HL-60/S4 treated with retinoic acid at 250 ng/mL for 4 days and 3 days (cell line): ENCODE measurements around the gene ANKRD11.
"Not testable (repeated sequence)": the region's sequence is repeated elsewhere in the genome, so short reads cannot be mapped to it uniquely, and the experiment has no call there.

Experiments used
- in situ Hi-C: fragments of 300-500 bp; cut with MboI; formaldehyde crosslinking; loops from 2 replicates; pipeline ENCODE4 v1.7.0; 2022; ENCODE audit warnings: low sequenced_read_pairs

ANKRD11 gene

GRCh38 chr16:89369266-89369895 is 121.0 kb downstream of the ANKRD11 start:
- in situ Hi-C loops, result no loop called here

DNA sequence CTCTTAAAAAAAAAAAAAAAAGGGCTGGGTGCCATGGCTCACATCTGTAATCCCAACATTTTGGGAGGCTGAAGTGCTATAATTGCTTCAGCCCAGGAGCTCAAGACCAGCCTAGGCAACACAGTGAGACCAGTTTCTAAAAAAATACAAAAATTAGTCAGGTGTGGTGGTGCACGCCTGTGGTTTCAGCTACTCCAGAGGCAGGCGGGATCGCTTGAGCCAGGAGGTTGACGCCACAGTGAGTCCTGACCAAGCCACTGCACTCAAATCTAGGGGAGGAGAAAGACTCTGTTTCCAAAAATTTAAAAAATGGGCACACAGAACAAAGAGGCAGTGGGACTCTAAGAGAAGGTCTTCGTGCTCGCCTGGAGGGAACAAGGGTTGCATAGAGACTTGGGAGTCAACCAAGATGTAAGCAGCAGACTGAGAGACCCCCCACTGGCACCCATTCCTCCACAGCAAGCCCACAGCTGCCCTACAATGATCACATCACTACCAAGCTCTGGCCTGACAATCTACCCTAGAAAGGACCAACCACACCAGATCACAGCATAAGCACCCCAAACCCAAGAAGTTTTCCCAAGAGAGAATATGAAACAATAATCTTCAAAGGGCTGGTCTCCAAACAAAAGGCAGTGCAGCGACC is 121.6 kb downstream of the ANKRD11 start:
- in situ Hi-C loops, result no loop called here

GRCh38 chr16:89367538-89367915 is 122.8 kb downstream of the ANKRD11 start:
- in situ Hi-C loops, result no loop called here

DNA sequence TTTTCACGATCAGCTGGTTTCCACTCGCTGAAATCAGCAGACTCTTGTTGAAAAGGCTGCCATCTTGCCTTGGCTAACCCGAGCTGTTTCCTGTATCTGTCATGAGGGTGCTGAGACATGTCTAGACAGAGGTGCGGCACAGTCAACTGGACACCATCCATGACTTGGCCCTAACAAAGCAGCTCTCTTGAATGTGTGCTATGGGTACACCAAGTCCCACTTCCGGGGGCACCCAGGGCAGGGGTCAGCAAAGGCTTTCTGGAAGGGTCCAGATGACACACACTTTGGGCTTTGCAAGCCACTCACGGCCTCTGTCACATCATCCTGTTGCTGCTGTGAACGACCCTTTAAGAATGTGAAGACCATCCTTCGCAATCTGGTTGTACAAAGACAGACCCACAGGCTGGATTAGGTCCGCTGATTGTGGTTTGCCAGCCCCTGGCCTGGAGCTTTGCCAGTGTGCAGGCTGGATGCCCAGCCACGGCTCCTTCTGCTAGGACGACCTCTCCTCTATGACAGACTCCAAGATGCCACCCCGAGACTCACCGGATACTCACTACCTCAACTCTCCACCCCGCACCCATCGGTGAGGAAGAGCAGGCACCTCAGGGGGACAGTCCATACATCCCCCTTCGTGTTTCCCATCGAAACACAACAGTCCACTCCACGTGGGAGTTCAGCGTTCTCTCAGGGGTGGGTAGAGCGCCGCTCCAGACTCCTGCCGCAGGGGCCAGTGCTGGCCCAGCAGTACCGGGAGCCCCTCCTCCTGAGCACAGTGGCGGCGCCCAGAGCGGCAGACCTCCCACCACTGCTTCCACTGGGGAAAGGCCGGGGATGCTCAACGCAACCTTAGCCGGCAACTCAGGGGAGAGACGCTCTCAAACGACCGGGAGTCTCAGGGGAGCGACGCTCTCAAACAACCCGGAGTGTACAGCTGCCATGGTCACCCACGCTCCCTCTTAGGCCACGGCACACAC is 123.5 kb downstream of the ANKRD11 start:
- in situ Hi-C loops, result no loop called here

- in situ Hi-C loops, result no loop called here
Measured at GRCh38 chr16:89365996-89366395, 124.4 kb downstream of the ANKRD11 start.

GRCh38 chr16:89365044-89365467 is 125.3 kb downstream of the ANKRD11 start:
- in situ Hi-C loops, result no loop called here

- in situ Hi-C loops, result no loop called here
Measured at GRCh38 chr16:89364606-89365005, 125.8 kb downstream of the ANKRD11 start.

DNA sequence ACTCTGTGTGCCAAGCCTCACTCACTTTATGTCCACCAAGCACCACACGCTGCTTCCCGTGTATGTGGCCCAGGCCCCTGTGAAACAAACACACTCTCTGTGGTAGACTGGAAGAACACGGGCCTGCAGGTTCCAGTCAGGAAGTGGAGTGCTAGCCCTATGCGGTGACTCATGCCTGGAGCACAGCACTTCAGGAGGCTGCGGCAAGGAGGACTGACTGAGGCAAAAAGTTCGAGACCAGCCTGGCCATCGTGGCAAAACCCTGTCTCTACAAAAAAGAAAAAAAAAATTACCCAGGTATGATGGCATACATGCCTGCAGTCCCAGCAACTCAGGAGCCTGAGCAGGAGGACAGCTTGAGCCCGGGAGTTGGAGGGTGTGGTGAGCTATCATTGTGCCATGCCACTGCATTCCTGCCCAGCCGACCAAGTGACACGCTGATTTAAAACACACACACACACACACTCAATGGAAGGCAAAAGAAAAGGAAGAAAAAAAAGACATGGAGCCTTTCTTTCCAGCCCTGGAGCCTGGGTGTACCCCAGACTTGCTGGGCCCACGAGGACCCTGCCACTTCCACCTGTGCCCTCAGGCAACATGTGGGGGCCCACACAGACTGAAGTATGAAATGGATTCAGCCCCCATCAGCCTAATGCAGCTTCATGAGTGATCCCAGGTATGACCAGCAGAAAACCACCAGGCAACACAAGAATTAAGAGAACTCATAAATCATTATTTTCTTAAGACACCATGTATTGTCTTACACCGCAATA is 126.6 kb downstream of the ANKRD11 start:
- in situ Hi-C loops, result no loop called here

- in situ Hi-C loops, result not testable (repeated sequence)
Measured at GRCh38 chr16:89362540-89363223, 127.7 kb downstream of the ANKRD11 start.

DNA sequence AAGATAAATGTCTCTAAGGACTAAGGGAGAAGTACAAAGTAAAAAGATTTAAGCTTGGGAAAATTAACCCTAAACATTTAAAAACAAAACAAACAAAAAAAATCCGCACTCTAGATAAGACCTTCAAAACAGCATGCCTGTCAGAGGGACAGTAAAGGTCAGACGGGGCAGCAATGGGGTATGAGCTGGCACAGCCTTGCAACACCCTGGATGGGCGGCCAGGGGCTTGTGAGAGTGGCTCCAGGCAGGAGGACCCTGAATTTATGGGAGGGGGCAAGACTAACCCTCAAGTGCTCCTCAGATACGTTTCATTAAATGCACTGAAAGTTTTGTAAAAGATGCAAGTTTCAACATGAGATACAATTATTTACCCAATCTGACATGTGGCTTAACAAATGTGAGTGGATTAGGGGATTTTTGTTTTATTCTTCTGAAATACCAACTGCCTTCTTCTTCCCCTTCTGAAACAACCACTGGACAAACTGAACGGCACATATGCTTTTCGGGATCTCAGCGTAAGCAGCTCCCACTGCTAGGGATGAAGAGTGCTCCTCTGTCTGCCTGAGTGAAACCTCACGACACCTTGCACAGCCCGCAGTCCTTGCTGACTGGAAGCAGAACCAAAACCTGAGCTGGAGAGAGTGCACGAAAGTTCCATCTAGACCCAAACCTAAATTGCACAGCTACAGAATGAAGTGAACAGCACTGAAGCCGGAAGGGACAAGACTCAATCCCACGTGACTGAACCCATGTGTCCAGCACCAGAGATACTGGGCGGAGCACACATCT is 128.4 kb downstream of the ANKRD11 start:
- in situ Hi-C loops, result no loop called here

- in situ Hi-C loops, result no loop called here
Measured at GRCh38 chr16:89360760-89361435, 129.5 kb downstream of the ANKRD11 start.

GRCh38 chr16:89359264-89360147 is 130.9 kb downstream of the ANKRD11 start:
- in situ Hi-C loops, result no loop called here

DNA sequence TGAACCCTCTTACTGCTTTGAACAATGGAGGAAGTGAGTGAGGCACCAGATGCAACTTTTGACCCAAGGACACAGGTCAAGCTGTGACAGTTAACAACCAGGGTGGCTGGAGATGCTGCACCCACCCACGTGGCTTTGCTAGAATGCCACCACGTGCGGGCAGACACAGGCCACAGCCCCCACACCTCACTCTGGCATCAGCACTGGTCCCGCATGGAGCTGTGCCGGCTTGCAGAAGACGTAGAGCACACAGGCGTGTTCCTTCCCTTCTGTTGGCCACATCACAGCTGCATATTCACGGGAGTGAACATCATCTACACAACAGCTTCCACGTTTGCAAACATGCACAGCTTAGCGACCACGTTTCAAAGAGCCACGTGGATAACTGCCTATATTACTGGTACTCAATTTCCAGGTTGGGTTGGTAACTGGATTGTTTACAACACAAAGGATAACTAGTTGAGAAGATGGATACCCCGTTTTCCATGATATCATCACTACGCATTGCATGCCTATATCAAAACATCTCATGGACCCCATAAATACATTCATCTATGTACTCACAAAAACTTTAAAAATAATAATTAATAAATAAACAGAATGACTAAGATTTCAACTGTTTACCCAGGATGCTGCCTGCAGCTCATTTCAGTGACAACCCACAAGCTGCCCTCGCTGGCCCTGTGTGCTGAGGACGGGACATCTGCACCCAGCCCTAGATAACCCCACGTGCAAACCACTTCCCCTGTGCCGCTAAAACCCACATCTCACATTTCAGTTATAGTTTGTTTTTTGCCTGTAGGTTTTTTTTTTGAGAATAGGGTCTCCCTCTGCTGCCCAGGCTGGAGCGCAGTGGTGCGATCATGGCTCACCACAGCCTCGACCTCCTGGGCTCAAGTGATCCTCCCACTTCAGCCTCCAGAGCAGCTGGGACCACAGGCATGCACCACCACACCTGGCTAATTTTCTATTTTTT is 132.0 kb downstream of the ANKRD11 start:
- in situ Hi-C loops, result no loop called here

DNA sequence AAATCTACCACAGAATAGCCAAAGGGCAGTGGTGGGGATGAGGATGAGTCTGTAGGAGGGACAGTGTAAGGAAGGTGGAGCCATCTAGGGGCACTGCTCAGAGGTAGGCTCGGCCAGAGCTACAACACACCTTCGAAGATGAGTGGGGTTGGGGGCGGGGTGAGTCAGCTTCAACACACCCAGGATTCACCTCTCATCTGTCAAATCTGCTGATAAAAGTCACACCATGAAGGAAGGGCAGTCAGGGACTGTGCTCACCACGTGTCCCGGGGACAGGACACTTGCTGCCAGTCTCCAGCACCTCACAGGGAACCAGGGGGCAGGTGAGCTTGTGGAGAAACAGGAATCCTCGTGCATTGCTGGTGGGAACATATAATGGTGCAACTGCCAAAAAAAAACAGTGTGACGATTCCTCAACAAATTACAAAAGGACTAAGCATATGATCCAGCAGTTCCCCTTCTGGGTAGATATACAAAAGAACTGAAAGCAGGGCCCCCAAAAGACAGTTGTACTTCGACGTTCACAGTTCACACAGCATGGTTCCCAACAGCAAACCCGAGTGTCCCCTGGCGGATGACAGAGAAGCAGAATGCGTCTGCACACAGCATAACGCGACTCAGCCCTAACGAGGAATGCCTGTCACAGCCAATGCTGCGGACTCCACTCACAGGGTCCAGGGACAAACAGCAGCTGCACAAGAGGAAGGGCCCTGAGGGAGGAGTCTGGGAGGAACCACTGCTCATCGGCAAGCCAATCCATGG is 133.1 kb downstream of the ANKRD11 start:
- in situ Hi-C loops, result no loop called here

- in situ Hi-C loops, result no loop called here
Measured at GRCh38 chr16:89355686-89356085, 134.7 kb downstream of the ANKRD11 start.

DNA sequence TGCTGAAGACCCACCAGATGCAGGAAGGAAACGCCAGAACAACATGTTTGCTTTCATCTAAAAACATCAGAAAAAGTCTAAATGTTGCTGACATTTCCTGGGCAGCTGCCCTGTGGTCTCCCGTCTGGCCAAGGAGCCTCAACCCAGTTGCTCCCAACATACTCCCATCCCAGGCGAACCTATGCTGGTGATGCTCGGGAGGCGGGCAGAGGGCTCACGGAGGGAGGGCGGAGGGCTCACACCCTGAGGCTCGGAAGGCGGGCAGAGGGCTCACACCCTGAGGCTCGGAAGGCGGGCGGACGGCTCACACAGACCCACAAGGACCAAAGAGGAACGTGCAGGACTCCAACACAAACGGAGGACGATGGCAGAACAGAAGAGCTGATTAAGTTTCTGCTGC is 135.4 kb downstream of the ANKRD11 start:
- in situ Hi-C loops, result no loop called here
